CD4-positive, CD25-positive, alpha-beta regulatory T cell (primary cell): ENCODE measurements around the gene ANGPTL7. TPM values are rescaled to one million over a fixed set of nuclear protein-coding genes. Genes with fewer than 3 reads are reported as not detected.

ENCODE experiments used
- ATAC-seq, 2 donors: fragments of 150-1000 bp; cut with Tn5 transposase; one replicate each; pipeline ENCODE4 v1.10.0; 2021; ENCODE audit warnings: low read depth in 2 of 2, moderate number of reproducible peaks in 2 of 2, moderate library complexity in 1 of 2
- DNase-seq, 3 donors: peaks; one replicate each; pipeline versions ENCODE4 v3.0.0 to v3.0.0-alpha.2; 2012 to 2022; ENCODE audit warnings: mixed read lengths in 1 of 3
- H3K27ac ChIP-seq: one replicate; pipeline ENCODE4 v1.7.0; 2013; ENCODE audit warnings: mild to moderate bottlenecking, low read length; ENCODE audit not compliant: insufficient read depth, poor library complexity, severe bottlenecking
- H3K27me3 ChIP-seq: one replicate; pipeline ENCODE4 v1.7.0; 2013; ENCODE audit warnings: low read length; ENCODE audit not compliant: control insufficient read depth, insufficient read depth
- H3K36me3 ChIP-seq: one replicate; pipeline ENCODE4 v1.7.0; 2013; ENCODE audit warnings: mild to moderate bottlenecking, low read length, moderate library complexity; ENCODE audit not compliant: control insufficient read depth, insufficient read depth
- H3K4me1 ChIP-seq: 2 replicates; pipeline ENCODE4 v1.7.0; 2013; ENCODE audit warnings: mild to moderate bottlenecking, low read length; ENCODE audit not compliant: insufficient read depth, control insufficient read depth, poor library complexity, severe bottlenecking
- H3K4me3 ChIP-seq: one replicate; pipeline ENCODE4 v1.7.0; 2013; ENCODE audit warnings: low read depth, mild to moderate bottlenecking, low read length, moderate library complexity
- H3K9me3 ChIP-seq, 2 experiments: 1 replicate in 1 of 2; 2 replicates in 1 of 2; pipeline ENCODE4 v1.7.0; 2013; ENCODE audit warnings: low read length in 2 of 2, mild to moderate bottlenecking in 1 of 2, moderate library complexity in 1 of 2; ENCODE audit not compliant: control insufficient read depth in 2 of 2
- H3K27ac Mint-ChIP-seq, 3 donors: one replicate each; pipeline ENCODE4 v1.8.0; 2020 to 2022; ENCODE audit warnings: mild to moderate bottlenecking in 3 of 3, mixed read lengths in 3 of 3, moderate library complexity in 2 of 3
- H3K27me3 Mint-ChIP-seq: one replicate; pipeline ENCODE4 v1.8.0; 2022; ENCODE audit warnings: mild to moderate bottlenecking, mixed read lengths
- H3K36me3 Mint-ChIP-seq: one replicate; pipeline ENCODE4 v1.8.0; 2020; ENCODE audit warnings: mixed read lengths
- H3K4me1 Mint-ChIP-seq, 4 donors: one replicate each; pipeline ENCODE4 v1.8.0; 2020 to 2022; ENCODE audit warnings: mixed read lengths in 4 of 4, mild to moderate bottlenecking in 1 of 4
- H3K4me3 Mint-ChIP-seq, 4 donors: one replicate each; pipeline ENCODE4 v1.8.0; 2020 to 2022; ENCODE audit warnings: mild to moderate bottlenecking in 4 of 4, mixed read lengths in 4 of 4, moderate library complexity in 3 of 4
- H3K9me3 Mint-ChIP-seq, 7 donors: one replicate each; pipeline ENCODE4 v1.8.0; 2020 to 2022; ENCODE audit warnings: mixed read lengths in 7 of 7, mild to moderate bottlenecking in 3 of 7, moderate library complexity in 2 of 7
- polyA plus RNA-seq, 4 donors: library from polyadenylated mRNA; unstranded; fragments of 300-500 nt; fragmentation: Illumina TruSeq; gene quantifications; one replicate each; pipeline ENCODE4 v1.2.3, GENCODE V29; 2021
- total RNA-seq: library from RNA; stranded (reverse); gene quantifications from one replicate; pipeline ENCODE4 v1.2.3, GENCODE V29; 2022

ANGPTL7 gene
- total and polyA plus RNA-seq, 5 donors from 2014 or later: not detected

DNA sequence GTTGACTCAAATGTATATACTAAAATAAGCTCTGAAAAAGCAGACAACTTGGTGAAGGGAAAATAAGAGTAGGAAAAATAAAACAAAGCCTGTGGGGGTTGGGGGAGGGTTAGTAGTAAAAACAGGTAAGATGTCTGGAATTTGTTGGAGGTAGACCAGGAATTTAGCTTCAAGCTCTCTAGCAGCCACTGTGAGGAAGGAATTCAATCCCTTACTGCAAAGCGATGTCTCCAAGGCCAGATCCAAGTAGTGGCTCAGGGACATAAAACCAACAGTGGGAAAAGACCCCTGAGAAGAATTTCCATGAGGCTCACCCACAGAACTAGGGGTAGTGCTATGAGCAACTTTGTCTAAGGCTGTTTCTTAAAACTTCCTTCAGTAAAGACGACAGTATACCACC, 7.8 kb downstream of the ANGPTL7 start:
- no peaks in the 10 kb centered on the region for H3K27me3 Mint-ChIP-seq
- Histone ChIP-seq H3K4me3 (no peak overlapping the region), H3K36me3 (peaks cover 83% of the 10 kb centered on the region), H3K9me3 (no peaks in the 10 kb centered on the region), H3K27me3 (no peaks in the 10 kb centered on the region), H3K27ac (no peak overlapping the region), H3K4me1 (no peaks in the 10 kb centered on the region)
- peak overlapping the region in 1 of 3 donors; percentile 15 for H3K27ac Mint-ChIP-seq
- DNase-seq: no peak
- peaks cover 47% of the 10 kb centered on the region for H3K36me3 Mint-ChIP-seq
- H3K9me3 Mint-ChIP-seq: no peaks in the 10 kb centered on the region
- no peak for ATAC-seq
- H3K4me1 Mint-ChIP-seq: peaks cover 0 to 4% (median 0%) of the 10 kb centered on the region in 4 donors
- H3K4me3 Mint-ChIP-seq: no peak overlapping the region

DNA sequence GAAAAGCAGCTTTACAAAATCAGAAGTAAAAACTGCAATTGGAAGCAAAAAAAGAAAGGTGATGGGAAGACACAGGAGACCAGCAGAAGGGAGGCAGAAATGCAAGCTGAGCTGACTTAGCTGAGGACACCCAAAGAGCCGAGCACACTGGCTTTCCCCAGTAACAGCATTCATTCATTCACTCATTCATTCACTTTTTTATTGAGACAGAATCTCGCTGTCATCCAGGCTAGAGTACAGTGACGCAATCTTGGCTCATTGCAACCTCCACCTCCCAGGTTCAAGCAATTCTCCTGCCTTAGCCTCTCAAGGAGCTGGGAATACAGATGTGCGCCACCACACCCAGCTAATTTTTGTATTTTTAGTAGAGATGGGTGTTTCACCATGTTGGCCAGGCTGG, 8.2 kb downstream of the ANGPTL7 start:
- no peaks in the 10 kb centered on the region for H3K27me3 ChIP-seq
- Mint-ChIP-seq H3K9me3 (no peaks in the 10 kb centered on the region), H3K4me1 (peaks cover 0 to 4% (median 0%) of the 10 kb centered on the region in 4 donors), H3K36me3 (peaks cover 45% of the 10 kb centered on the region), H3K27me3 (no peaks in the 10 kb centered on the region), H3K27ac (no peak overlapping the region), H3K4me3 (no peak overlapping the region)
- ATAC-seq: no peak
- no peak for DNase-seq
- peaks cover 85% of the 10 kb centered on the region for H3K36me3 ChIP-seq
- no peaks in the 10 kb centered on the region for H3K9me3 ChIP-seq
- H3K4me1 ChIP-seq: no peaks in the 10 kb centered on the region
- no peak overlapping the region for H3K27ac ChIP-seq
- H3K4me3 ChIP-seq: no peak overlapping the region

DNA sequence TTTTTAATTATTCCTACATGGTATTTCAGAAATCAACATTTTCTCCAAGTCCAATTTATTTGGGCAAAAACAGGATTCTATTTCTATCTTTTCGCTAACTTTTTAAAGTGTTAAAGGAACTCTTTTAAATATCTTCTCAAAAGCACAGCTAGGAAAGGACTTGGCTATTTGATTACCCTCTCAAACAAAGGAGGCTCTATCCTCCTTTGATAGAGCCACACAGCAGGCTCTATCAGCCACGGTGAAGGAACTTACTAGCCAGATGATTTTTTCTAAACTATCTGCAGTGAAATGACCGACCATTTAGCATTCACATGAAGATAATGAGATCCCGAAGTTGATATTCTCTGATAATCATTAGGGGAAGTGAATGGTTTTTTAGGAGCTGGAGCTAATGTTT, 9.1 kb downstream of the ANGPTL7 start:
- H3K4me1 Mint-ChIP-seq: peaks cover 0 to 2% (median 0%) of the 10 kb centered on the region in 4 donors
- no peak overlapping the region for H3K4me3 Mint-ChIP-seq
- peaks cover 87% of the 10 kb centered on the region for H3K36me3 ChIP-seq
- no peaks in the 10 kb centered on the region for H3K9me3 ChIP-seq
- no peaks in the 10 kb centered on the region for H3K9me3 Mint-ChIP-seq
- no peaks in the 10 kb centered on the region for H3K27me3 Mint-ChIP-seq
- no peaks in the 10 kb centered on the region for H3K4me1 ChIP-seq
- H3K27ac ChIP-seq: no peak overlapping the region
- H3K36me3 Mint-ChIP-seq: peaks cover 45% of the 10 kb centered on the region
- H3K4me3 ChIP-seq: no peak overlapping the region
- DNase-seq (no peak), ATAC-seq (no peak)
- no peaks in the 10 kb centered on the region for H3K27me3 ChIP-seq
- no peak overlapping the region for H3K27ac Mint-ChIP-seq

GRCh38 chr1:11198851-11199594, 9.9 kb downstream of the ANGPTL7 start:
- Mint-ChIP-seq H3K4me3 (no peak overlapping the region), H3K36me3 (peaks cover 53% of the 10 kb centered on the region), H3K9me3 (no peaks in the 10 kb centered on the region), H3K27me3 (no peaks in the 10 kb centered on the region), H3K27ac (peak overlapping the region in 1 of 3 donors; percentile 9), H3K4me1 (peaks cover 0 to 2% (median 0%) of the 10 kb centered on the region in 4 donors)
- Histone ChIP-seq H3K4me1 (no peaks in the 10 kb centered on the region), H3K27me3 (no peaks in the 10 kb centered on the region), H3K4me3 (no peak overlapping the region), H3K27ac (no peak overlapping the region), H3K36me3 (peaks cover 87% of the 10 kb centered on the region), H3K9me3 (no peaks in the 10 kb centered on the region)
- no peak for DNase-seq
- ATAC-seq: no peak

- H3K36me3 Mint-ChIP-seq: peaks cover 39% of the 10 kb centered on the region
Measured at GRCh38 chr1:11204396-11205190, 15.4 kb downstream of the ANGPTL7 start.

GRCh38 chr1:11207898-11208611, 18.9 kb downstream of the ANGPTL7 start:
- no peak overlapping the region for H3K4me3 Mint-ChIP-seq
- no peak overlapping the region for H3K27ac Mint-ChIP-seq
- no peaks in the 10 kb centered on the region for H3K4me1 Mint-ChIP-seq
- H3K36me3 Mint-ChIP-seq: peaks cover 53% of the 10 kb centered on the region
- Histone ChIP-seq H3K4me3 (no peak overlapping the region), H3K4me1 (no peaks in the 10 kb centered on the region), H3K27me3 (no peaks in the 10 kb centered on the region), H3K36me3 (peaks cover 98% of the 10 kb centered on the region), H3K27ac (no peak overlapping the region), H3K9me3 (no peaks in the 10 kb centered on the region)
- no peaks in the 10 kb centered on the region for H3K9me3 Mint-ChIP-seq
- ATAC-seq (no peak), DNase-seq (no peak)
- no peaks in the 10 kb centered on the region for H3K27me3 Mint-ChIP-seq

More at GRCh38 chr1:11204396-11205190, 15.4 kb downstream of the ANGPTL7 start:
- Histone ChIP-seq H3K4me3 (no peak overlapping the region), H3K27ac (no peak overlapping the region), H3K27me3 (no peaks in the 10 kb centered on the region), H3K4me1 (no peaks in the 10 kb centered on the region), H3K9me3 (no peaks in the 10 kb centered on the region), H3K36me3 (peaks cover 91% of the 10 kb centered on the region)
- no peak for ATAC-seq
- Mint-ChIP-seq H3K27me3 (no peaks in the 10 kb centered on the region), H3K27ac (peak overlapping the region in 1 of 3 donors; percentile 78), H3K4me3 (no peak overlapping the region), H3K4me1 (no peaks in the 10 kb centered on the region), H3K9me3 (no peaks in the 10 kb centered on the region)
- DNase-seq: no peak

DNA sequence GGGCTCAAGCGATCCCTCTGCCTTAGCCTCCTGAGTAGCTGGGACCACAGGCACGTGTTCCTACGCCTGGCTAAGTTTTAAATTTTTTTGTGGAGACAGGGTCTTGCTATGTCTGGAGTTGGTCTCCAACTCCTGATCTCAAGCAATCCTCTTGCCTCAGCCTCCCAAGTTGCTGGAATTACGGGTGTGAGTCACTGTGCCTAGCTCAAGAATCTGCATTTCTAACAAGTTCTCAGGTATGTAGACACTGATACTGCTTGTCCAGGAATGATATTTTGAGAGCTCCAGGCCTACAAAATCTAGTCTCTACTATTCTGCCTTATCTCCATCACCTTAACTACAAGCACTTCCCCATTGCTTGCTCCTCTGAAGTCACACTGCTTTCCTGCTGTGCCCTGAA, 22.3 kb downstream of the ANGPTL7 start:
- H3K27ac ChIP-seq: no peak overlapping the region
- H3K9me3 Mint-ChIP-seq: no peaks in the 10 kb centered on the region
- ATAC-seq (no peak), DNase-seq (no peak)
- no peaks in the 10 kb centered on the region for H3K4me1 Mint-ChIP-seq
- H3K36me3 Mint-ChIP-seq: peaks cover 63% of the 10 kb centered on the region
- no peaks in the 10 kb centered on the region for H3K27me3 ChIP-seq
- H3K9me3 ChIP-seq: no peaks in the 10 kb centered on the region
- peak overlapping the region in 1 of 3 donors; percentile 32 for H3K27ac Mint-ChIP-seq
- H3K4me3 ChIP-seq: no peak overlapping the region
- peaks cover 99% of the 10 kb centered on the region for H3K36me3 ChIP-seq
- H3K27me3 Mint-ChIP-seq: no peaks in the 10 kb centered on the region
- no peaks in the 10 kb centered on the region for H3K4me1 ChIP-seq
- H3K4me3 Mint-ChIP-seq: no peak overlapping the region
